ENCODE measurements around the gene CAMKK2.

CAMKK2 gene

GRCh38 chr12:121296618-121297434, at the start of gene CAMKK2:
TSS of gene CAMKK2 (minus strand) at chr12:121296709. CDS start at chr12:121274526, 22,183 bp downstream.
- Histone ChIP-seq H4K20me1 (ENCODE audit: insufficient read depth, low read length, poor library complexity, severe bottlenecking) (no peaks in the 10 kb centered on the region), H3K36me3 (ENCODE audit: insufficient read depth, low read length) (no peaks in the 10 kb centered on the region), H2AFZ (ENCODE audit: low read length) (peak within 1 kb of the TSS; percentile 75), H3K79me2 (ENCODE audit: insufficient read depth, low read length) (peaks cover 30% of the 10 kb centered on the region), H3K4me3 (ENCODE audit: low read length, poor library complexity, severe bottlenecking) (peak within 1 kb of the TSS; percentile 79), H3K9me2 (replicated peaks; ENCODE audit: low read depth, low read length) (no peaks in the 10 kb centered on the region), H3K9ac (ENCODE audit: low read depth, low read length, poor library complexity, severe bottlenecking) (peak within 1 kb of the TSS; percentile 89), H3K9me3 (ENCODE audit: insufficient read depth, low read depth, low read length) (no peaks in the 10 kb centered on the region), H3K4me1 (ENCODE audit: insufficient read depth, low read length, poor library complexity, severe bottlenecking) (peaks cover 19% of the 10 kb centered on the region), H3K27me3 (ENCODE audit: insufficient read depth, low read length, poor library complexity, severe bottlenecking) (no peaks in the 10 kb centered on the region), H3K4me2 (ENCODE audit: low read depth, low read length, poor library complexity, severe bottlenecking) (peak within 1 kb of the TSS; percentile 78), H3F3A (ENCODE audit: low read depth) (peaks cover 4% of the 10 kb centered on the region; the same call in 1 of the 2 replicates)
- TF ChIP-seq EZH2phosphoT487 (IDR thresholded peaks at IDR 0.05; ENCODE audit: borderline replicate concordance) = no peak
- TF ChIP-seq, protein P1, sequence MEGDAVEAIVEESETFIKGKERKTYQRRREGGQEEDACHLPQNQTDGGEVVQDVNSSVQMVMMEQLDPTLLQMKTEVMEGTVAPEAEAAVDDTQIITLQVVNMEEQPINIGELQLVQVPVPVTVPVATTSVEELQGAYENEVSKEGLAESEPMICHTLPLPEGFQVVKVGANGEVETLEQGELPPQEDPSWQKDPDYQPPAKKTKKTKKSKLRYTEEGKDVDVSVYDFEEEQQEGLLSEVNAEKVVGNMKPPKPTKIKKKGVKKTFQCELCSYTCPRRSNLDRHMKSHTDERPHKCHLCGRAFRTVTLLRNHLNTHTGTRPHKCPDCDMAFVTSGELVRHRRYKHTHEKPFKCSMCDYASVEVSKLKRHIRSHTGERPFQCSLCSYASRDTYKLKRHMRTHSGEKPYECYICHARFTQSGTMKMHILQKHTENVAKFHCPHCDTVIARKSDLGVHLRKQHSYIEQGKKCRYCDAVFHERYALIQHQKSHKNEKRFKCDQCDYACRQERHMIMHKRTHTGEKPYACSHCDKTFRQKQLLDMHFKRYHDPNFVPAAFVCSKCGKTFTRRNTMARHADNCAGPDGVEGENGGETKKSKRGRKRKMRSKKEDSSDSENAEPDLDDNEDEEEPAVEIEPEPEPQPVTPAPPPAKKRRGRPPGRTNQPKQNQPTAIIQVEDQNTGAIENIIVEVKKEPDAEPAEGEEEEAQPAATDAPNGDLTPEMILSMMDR (conservative IDR thresholded peaks at IDR 0.05; ENCODE audit: low read length) = peak; percentile 40; the same call in 1 of the 2 replicates

- TF ChIP-seq, protein P1 (conservative IDR thresholded peaks at IDR 0.05; ENCODE audit: low read length) = no peak
- no peak for TF ChIP-seq EZH2phosphoT487 (IDR thresholded peaks at IDR 0.05; ENCODE audit: borderline replicate concordance)
- Histone ChIP-seq H3K4me2 (ENCODE audit: low read depth, low read length, poor library complexity, severe bottlenecking) (no peak overlapping the region), H2AFZ (ENCODE audit: low read length) (no peak overlapping the region), H4K20me1 (ENCODE audit: insufficient read depth, low read length, poor library complexity, severe bottlenecking) (peaks cover 31% of the 10 kb centered on the region), H3K9me3 (ENCODE audit: insufficient read depth, low read depth, low read length) (no peaks in the 10 kb centered on the region), H3K36me3 (ENCODE audit: insufficient read depth, low read length) (peaks cover 58% of the 10 kb centered on the region; the same call in 1 of the 2 replicates), H3K9ac (ENCODE audit: low read depth, low read length, poor library complexity, severe bottlenecking) (no peak overlapping the region), H3K4me3 (ENCODE audit: low read length, poor library complexity, severe bottlenecking) (no peak overlapping the region), H3K79me2 (ENCODE audit: insufficient read depth, low read length) (peaks cover 41% of the 10 kb centered on the region), H3K9me2 (replicated peaks; ENCODE audit: low read depth, low read length) (no peaks in the 10 kb centered on the region), H3F3A (ENCODE audit: low read depth) (no peaks in the 10 kb centered on the region), H3K4me1 (ENCODE audit: insufficient read depth, low read length, poor library complexity, severe bottlenecking) (peaks cover 14% of the 10 kb centered on the region), H3K27me3 (ENCODE audit: insufficient read depth, low read length, poor library complexity, severe bottlenecking) (no peaks in the 10 kb centered on the region)
These were observed 48.8 kb upstream of the CAMKK2 start for GRCh38 chr12:121345151-121345815.

GRCh38 chr12:121344506-121344905, 48.0 kb upstream of the CAMKK2 start:
- Histone ChIP-seq H3K4me2 (ENCODE audit: low read depth, low read length, poor library complexity, severe bottlenecking) (no peak overlapping the region), H3K79me2 (ENCODE audit: insufficient read depth, low read length) (peaks cover 33% of the 10 kb centered on the region), H3K9me3 (ENCODE audit: insufficient read depth, low read depth, low read length) (no peaks in the 10 kb centered on the region), H3K27me3 (ENCODE audit: insufficient read depth, low read length, poor library complexity, severe bottlenecking) (no peaks in the 10 kb centered on the region), H4K20me1 (ENCODE audit: insufficient read depth, low read length, poor library complexity, severe bottlenecking) (peaks cover 24% of the 10 kb centered on the region), H3K4me1 (ENCODE audit: insufficient read depth, low read length, poor library complexity, severe bottlenecking) (peaks cover 7% of the 10 kb centered on the region), H3K9ac (ENCODE audit: low read depth, low read length, poor library complexity, severe bottlenecking) (no peak overlapping the region), H2AFZ (ENCODE audit: low read length) (no peak overlapping the region), H3K4me3 (ENCODE audit: low read length, poor library complexity, severe bottlenecking) (no peak overlapping the region), H3K36me3 (ENCODE audit: insufficient read depth, low read length) (peaks cover 64% of the 10 kb centered on the region; the same call in 1 of the 2 replicates), H3F3A (ENCODE audit: low read depth) (no peaks in the 10 kb centered on the region), H3K9me2 (replicated peaks; ENCODE audit: low read depth, low read length) (no peaks in the 10 kb centered on the region)
- TF ChIP-seq EZH2phosphoT487 (IDR thresholded peaks at IDR 0.05; ENCODE audit: borderline replicate concordance) = no peak
- TF ChIP-seq, protein P1 (conservative IDR thresholded peaks at IDR 0.05; ENCODE audit: low read length) = no peak
